Osteocyte (in vitro differentiated cells): ENCODE results near the gene VRK1. TPM values are rescaled to one million over a fixed set of nuclear protein-coding genes. Genes with fewer than 3 reads are reported as not detected.

Experiments used
- DNase-seq: peaks from one replicate; pipeline ENCODE4 v3.0.0; 2021; ENCODE audit warnings: mixed read lengths; ENCODE audit not compliant: unreplicated experiment; ENCODE audit errors: extremely low spot score
- H3K27ac Mint-ChIP-seq: one replicate; pipeline ENCODE4 v1.8.0; 2021; ENCODE audit warnings: mild to moderate bottlenecking, mixed read lengths; ENCODE audit not compliant: unreplicated experiment
- H3K27me3 Mint-ChIP-seq: one replicate; pipeline ENCODE4 v1.8.0; 2021; ENCODE audit warnings: mixed read lengths; ENCODE audit not compliant: unreplicated experiment
- H3K36me3 Mint-ChIP-seq: one replicate; pipeline ENCODE4 v1.8.0; 2021; ENCODE audit warnings: mixed read lengths; ENCODE audit not compliant: unreplicated experiment
- H3K4me1 Mint-ChIP-seq: one replicate; pipeline ENCODE4 v1.8.0; 2021; ENCODE audit warnings: mixed read lengths; ENCODE audit not compliant: unreplicated experiment
- H3K4me3 Mint-ChIP-seq: one replicate; pipeline ENCODE4 v1.8.0; 2021; ENCODE audit warnings: mild to moderate bottlenecking, moderate library complexity, mixed read lengths; ENCODE audit not compliant: unreplicated experiment
- H3K9me3 Mint-ChIP-seq: one replicate; pipeline ENCODE4 v1.8.0; 2021; ENCODE audit warnings: mixed read lengths; ENCODE audit not compliant: unreplicated experiment
- total RNA-seq: library from RNA; stranded (reverse); gene quantifications from 2 replicates; pipeline ENCODE4 v1.2.1, GENCODE V29; 2021
- TF ChIP-seq, protein P1 (sequence below): fragments of 200-600 bp; sonication (generic); IDR thresholded peaks from 2 replicates; pipeline ENCODE4 v1.5.0; 2021; ENCODE audit warnings: antibody characterized with exemption, mild to moderate bottlenecking, moderate library complexity

The VRK1 gene
- total RNA-seq, 1 donor from 2014 or later, result 10.6 TPM

DNA sequence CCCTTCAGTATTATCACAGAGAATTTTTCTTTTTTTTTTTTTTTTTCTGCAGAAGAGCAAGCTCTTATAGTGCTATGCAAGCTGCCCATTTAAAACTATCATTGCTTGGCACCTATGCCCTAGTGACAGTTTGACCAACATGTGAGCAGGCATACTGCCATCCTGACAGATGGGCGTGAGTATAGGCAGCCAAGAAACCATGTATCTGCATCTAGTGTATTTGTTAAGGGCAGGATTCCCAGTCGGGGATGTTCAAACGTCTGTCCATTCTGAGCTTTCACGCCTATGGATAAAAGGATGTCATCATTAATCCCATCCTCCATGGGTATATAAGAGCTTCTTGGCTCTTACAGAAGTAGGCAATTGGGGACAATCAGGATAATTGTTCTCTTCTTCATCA lies 8.8 kb downstream of the VRK1 start:
- Mint-ChIP-seq H3K9me3 (no peaks in the 10 kb centered on the region), H3K4me1 (peaks cover 10% of the 10 kb centered on the region), H3K36me3 (no peaks in the 10 kb centered on the region), H3K27me3 (no peaks in the 10 kb centered on the region), H3K4me3 (no peak overlapping the region), H3K27ac (no peak overlapping the region)
- TF ChIP-seq, protein P1, sequence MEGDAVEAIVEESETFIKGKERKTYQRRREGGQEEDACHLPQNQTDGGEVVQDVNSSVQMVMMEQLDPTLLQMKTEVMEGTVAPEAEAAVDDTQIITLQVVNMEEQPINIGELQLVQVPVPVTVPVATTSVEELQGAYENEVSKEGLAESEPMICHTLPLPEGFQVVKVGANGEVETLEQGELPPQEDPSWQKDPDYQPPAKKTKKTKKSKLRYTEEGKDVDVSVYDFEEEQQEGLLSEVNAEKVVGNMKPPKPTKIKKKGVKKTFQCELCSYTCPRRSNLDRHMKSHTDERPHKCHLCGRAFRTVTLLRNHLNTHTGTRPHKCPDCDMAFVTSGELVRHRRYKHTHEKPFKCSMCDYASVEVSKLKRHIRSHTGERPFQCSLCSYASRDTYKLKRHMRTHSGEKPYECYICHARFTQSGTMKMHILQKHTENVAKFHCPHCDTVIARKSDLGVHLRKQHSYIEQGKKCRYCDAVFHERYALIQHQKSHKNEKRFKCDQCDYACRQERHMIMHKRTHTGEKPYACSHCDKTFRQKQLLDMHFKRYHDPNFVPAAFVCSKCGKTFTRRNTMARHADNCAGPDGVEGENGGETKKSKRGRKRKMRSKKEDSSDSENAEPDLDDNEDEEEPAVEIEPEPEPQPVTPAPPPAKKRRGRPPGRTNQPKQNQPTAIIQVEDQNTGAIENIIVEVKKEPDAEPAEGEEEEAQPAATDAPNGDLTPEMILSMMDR, result no peak
- no peak for DNase-seq

DNA sequence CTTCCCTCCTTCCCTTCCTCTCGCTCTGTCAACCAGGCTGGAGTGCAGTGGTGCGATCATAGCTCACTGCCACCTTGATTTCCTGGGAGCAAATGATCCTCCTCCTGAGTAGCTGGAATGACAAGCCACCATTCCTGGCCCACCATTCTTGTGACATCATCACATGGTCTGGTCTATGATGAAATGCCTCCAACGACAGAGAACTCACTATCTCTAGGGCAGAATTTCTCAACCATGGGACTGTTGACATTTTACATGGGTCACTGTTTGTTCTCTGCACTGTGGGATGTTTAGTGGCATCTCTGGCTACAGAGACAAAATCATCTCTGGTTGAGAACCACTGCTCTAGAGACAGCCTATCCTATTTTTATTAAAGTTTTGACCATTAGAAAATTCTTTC lies 9.7 kb downstream of the VRK1 start:
- H3K27me3 Mint-ChIP-seq, result no peaks in the 10 kb centered on the region

DNA sequence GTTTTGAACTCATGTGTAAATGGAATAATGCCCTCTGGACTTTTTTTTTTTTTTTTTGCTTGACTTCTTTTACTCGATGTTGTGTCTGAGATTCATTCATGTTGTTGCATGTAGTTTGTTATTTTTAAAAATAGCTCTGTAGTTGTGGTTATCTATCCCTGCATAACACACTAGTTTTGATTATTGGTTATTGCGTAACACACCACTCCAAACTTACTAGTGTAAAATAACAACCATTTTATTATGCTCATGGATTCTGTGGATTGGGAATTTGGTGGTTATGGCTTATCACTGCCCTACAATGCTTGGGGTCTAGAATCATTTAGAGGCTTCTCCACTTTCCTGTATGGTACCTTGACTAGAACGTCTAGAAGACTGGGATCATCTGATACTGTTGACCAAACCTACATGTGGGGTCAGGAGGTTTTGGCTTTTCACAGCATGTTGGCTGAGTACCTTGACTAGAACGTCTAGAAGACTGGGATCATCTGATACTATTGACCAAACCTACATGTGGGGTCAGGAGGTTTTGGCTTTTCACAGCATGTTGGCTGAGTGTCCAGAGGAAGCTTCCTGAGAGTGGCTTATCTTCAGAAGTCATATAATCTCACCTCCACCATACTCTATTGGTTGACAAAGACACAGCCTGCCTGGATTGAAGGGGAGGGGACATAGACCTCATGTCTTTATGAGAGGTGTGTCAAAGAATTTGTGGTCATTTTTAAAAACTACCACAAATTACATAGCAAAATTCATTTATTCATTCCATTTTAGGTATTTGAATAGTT lies 11.6 kb downstream of the VRK1 start:
- H3K4me1 Mint-ChIP-seq, result peaks cover 8% of the 10 kb centered on the region

More for the DNA sequence above, 9.7 kb downstream of the VRK1 start:
- TF ChIP-seq, protein P1, result no peak
- H3K36me3 Mint-ChIP-seq, result no peaks in the 10 kb centered on the region
- H3K4me1 Mint-ChIP-seq, result peaks cover 10% of the 10 kb centered on the region
- H3K27ac Mint-ChIP-seq, result no peak overlapping the region
- H3K4me3 Mint-ChIP-seq, result no peak overlapping the region
- no peak for DNase-seq
- no peaks in the 10 kb centered on the region for H3K9me3 Mint-ChIP-seq

DNA sequence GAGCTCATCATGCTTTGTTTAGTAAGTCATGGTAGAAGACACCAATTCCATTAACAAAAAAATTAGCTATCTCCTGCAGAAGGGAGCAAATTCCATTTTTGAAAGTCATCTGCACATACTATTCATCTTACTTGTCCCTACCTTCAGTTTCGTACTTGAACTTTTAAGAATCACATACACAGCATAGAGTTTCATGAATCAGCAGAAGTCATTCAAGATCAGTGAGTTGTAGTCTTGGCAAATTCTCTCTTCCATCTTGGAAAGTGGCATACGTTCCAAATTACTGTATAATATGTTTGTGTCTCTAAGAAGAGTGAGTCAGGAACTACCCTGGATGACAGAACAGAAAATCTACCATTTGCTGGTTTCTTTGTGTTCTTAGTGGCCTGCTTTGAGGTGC lies 14.1 kb downstream of the VRK1 start:
- DNase-seq, result no peak
- Mint-ChIP-seq H3K27me3 (no peaks in the 10 kb centered on the region), H3K4me1 (no peaks in the 10 kb centered on the region), H3K4me3 (no peak overlapping the region), H3K27ac (no peak overlapping the region), H3K36me3 (no peaks in the 10 kb centered on the region), H3K9me3 (no peaks in the 10 kb centered on the region)
- TF ChIP-seq, protein P1, result no peak

More for the DNA sequence above, 11.6 kb downstream of the VRK1 start:
- DNase-seq, result no peak
- Mint-ChIP-seq H3K27me3 (no peaks in the 10 kb centered on the region), H3K9me3 (no peaks in the 10 kb centered on the region), H3K36me3 (no peaks in the 10 kb centered on the region), H3K27ac (no peak overlapping the region), H3K4me3 (no peak overlapping the region)
- TF ChIP-seq, protein P1, result no peak

DNA sequence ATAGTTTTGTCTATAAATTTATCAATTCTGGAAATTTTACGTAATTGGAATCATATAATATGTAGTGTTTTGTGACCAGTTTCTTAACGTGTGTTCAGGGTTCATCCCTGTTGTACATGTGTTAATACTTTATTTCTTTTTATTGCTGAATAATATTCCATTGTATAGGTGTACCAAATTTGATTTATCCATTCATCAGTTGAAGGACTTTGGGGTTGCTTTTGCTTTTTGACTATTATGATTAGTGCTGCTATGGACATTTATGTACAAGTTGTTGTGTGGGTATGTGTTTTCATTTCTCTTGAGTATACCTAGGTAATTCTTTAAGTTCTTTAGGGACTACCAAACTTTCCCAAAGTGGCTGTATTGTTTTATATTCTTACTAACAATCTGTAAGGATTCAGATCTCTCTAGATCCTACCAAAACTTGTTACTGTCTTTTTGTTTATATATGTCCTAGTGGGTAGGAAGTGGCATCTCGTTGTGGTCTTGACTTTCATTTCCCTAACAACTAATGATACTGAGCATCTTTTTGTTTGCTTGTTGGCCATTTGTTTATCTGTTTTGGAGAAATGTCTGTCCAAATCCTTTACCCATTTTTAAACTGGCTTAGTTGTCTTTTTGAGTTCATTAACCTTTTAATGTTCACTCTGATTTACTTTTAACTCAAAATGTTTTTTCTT lies 14.9 kb downstream of the VRK1 start:
- H3K9me3 Mint-ChIP-seq, result no peaks in the 10 kb centered on the region
- no peak overlapping the region for H3K4me3 Mint-ChIP-seq

More for the DNA sequence above, 14.9 kb downstream of the VRK1 start:
- no peak overlapping the region for H3K27ac Mint-ChIP-seq
- no peaks in the 10 kb centered on the region for H3K4me1 Mint-ChIP-seq
- H3K27me3 Mint-ChIP-seq, result no peaks in the 10 kb centered on the region
- TF ChIP-seq, protein P1, result no peak
- DNase-seq, result no peak
- no peaks in the 10 kb centered on the region for H3K36me3 Mint-ChIP-seq
